GM12891 (cell line): ENCODE measurements around the gene PPARG.
"Not testable (repeated sequence)": the region's sequence is repeated elsewhere in the genome, so short reads cannot be mapped to it uniquely, and the experiment has no call there.

ENCODE experiments used
- DNase-seq: peaks from one replicate; pipeline ENCODE4 v3.0.0; 2011; ENCODE audit warnings: low spot score; ENCODE audit not compliant: insufficient read length
- FAIRE-seq: peaks from 2 replicates; lab custom pipeline; 2011; peaks lifted over from hg19 to GRCh38; lab: Jason Lieb, UNC
- PAX5 ChIP-seq: IDR thresholded peaks from 2 replicates; pipeline ENCODE4 v1.6.1; 2011; ENCODE audit warnings: low read length, moderate library complexity, mild to moderate bottlenecking; ENCODE audit not compliant: insufficient read depth, severe bottlenecking
- POLR2A ChIP-seq: IDR thresholded peaks from 2 replicates; pipeline ENCODE4 v1.6.1; 2011; ENCODE audit warnings: low read depth, low read length, control low read depth
- POLR2AphosphoS5 ChIP-seq: IDR thresholded peaks from 2 replicates; pipeline ENCODE4 v1.6.1; 2011; ENCODE audit warnings: low read depth, low read length, control low read depth
- POU2F2 ChIP-seq: IDR thresholded peaks from 2 replicates; pipeline ENCODE4 v1.6.1; 2011; ENCODE audit warnings: low read depth, mild to moderate bottlenecking, control low read depth, low read length, moderate library complexity
- SPI1 ChIP-seq: IDR thresholded peaks from 2 replicates; pipeline ENCODE4 v1.6.1; 2011; ENCODE audit warnings: low read depth, low read length, control low read depth
- TAF1 ChIP-seq: IDR thresholded peaks from 2 replicates; pipeline ENCODE4 v1.6.1; 2011; ENCODE audit warnings: low read depth, low read length, control low read depth

Gene PPARG

DNA sequence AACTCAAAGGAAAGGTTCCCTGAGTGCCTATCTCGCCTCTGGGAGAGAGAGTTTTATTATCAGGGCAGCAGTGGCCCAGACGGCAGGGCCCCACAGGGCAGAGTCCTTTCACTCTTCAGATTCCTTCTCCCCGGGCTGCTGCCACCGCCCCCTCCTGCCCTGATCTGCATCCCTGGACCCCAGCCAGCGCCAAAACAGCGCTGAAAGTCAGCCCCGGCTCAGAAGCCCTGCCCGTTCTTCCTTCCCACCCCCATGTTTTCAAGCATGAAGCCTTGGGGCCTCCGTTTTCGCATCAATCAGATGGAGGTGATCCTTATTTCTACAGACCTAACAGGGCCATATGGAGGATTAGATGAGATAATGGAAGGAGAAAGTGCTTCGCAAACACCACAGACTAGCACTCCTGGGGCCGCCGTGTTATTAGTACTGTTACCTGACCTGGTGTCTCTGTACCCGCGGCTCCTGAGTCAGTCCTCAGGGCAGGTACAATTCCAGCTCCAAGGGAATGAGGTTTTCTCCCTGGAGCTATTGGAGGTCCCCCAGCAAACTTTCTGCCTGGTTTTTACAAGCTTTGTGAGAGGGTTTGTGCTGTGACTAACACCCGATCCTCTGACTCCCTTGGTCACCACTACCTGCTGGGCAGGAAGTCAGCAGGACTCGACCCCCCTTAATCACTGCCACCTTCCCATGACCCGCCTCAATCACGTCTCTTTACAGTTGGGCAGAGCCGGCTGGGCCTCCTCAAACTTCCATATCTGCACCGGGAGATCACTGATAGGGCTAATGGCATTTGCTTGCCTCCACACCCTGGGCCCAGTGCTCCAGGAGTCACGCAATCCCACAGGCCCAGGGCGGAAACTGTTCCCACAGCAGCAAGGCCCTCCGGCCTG, 156.0 kb downstream of the PPARG start:
- TF ChIP-seq TAF1: no peak
- no peak for TF ChIP-seq PAX5
- TF ChIP-seq SPI1: no peak
- TF ChIP-seq POU2F2: no peak
- no peak for TF ChIP-seq POLR2AphosphoS5
- no peak for TF ChIP-seq POLR2A
- FAIRE-seq (no peak), DNase-seq (no peak)

- FAIRE-seq (no peak), DNase-seq (no peak)
- no peak for TF ChIP-seq PAX5
- no peak for TF ChIP-seq TAF1
- no peak for TF ChIP-seq SPI1
- no peak for TF ChIP-seq POLR2A
- no peak for TF ChIP-seq POU2F2
- TF ChIP-seq POLR2AphosphoS5: no peak
Observed at GRCh38 chr3:12445523-12446240, 156.8 kb downstream of the PPARG start.

DNA sequence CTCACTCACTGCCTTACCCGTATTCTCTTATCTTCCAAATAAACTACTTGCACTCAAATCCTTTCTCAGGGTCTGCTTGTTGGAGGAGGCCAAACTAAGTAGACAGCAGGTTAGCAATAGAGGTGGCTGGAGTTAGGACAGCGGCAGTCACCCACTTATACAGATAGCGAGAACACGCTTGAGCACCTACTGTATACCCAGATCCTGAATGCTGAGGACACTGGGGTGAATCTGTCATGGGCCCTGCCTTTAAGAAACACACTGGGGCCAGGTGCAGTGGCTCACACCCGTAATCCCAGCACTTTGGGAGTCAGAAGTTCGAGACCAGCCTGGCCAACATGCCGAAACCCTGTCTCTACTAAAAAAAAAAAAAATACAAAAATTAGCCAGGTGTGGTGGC, 157.4 kb downstream of the PPARG start:
- DNase-seq (no peak), FAIRE-seq (no peak)
- TF ChIP-seq POLR2A: no peak

GRCh38 chr3:12447075-12447474, 158.2 kb downstream of the PPARG start:
- DNase-seq (no peak), FAIRE-seq (no peak)
- no peak for TF ChIP-seq POLR2AphosphoS5
- no peak for TF ChIP-seq TAF1
- no peak for TF ChIP-seq POU2F2
- no peak for TF ChIP-seq PAX5
- TF ChIP-seq POLR2A: no peak
- no peak for TF ChIP-seq SPI1

- DNase-seq, FAIRE-seq: not testable (repeated sequence)
Observed at GRCh38 chr3:12448404-12449202, 159.7 kb downstream of the PPARG start.

DNA sequence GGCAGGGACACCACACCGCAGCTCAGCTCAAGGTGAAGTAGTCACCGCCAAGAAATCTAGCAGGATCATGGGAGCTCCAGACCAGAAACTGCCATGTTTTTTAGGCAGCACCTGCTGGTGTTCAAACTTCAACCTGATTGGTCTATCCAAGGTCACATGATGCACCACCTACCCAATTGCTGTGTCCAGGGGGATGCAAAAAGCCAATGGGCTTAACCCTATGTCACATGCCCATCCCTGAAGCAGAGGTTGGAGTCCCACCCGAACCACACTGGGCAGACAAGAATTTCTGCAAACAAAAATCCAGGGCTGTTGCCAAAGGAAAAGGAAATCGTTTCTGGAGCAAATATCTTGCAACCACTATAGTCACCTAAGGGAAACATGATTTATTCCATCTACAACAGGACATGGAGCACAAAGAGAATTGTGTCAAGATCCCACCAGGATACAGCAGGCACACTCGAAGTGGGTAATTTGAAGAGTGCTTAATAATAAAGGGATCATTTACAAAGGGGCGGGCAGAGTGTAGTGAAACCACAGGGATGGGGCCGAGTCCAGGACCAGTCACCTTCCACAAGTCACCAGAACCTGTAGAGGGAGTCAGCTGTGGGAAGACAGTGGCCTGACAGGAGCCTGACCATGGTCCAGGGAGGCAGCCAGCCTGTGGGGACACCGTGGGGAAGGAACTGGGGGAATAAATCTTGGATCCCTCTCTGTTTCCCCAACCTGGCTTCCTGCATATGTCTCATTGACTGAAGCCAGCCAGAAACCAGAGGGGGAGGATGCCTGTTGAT, 161.2 kb downstream of the PPARG start:
- FAIRE-seq: no peak

GRCh38 chr3:12451481-12451880, 162.6 kb downstream of the PPARG start:
- DNase-seq: no peak
- no peak for FAIRE-seq
- TF ChIP-seq SPI1 (no peak), POLR2AphosphoS5 (no peak), TAF1 (no peak), POU2F2 (no peak), POLR2A (no peak), PAX5 (no peak)

More for the DNA sequence above, 161.2 kb downstream of the PPARG start:
- DNase-seq: no peak
- TF ChIP-seq POLR2AphosphoS5: no peak
- no peak for TF ChIP-seq POU2F2
- no peak for TF ChIP-seq POLR2A

- DNase-seq (no peak), FAIRE-seq (no peak)
- no peak for TF ChIP-seq PAX5
- TF ChIP-seq POLR2AphosphoS5: no peak
- TF ChIP-seq SPI1: no peak
- TF ChIP-seq POLR2A: no peak
- no peak for TF ChIP-seq TAF1
- no peak for TF ChIP-seq POU2F2
Observed at GRCh38 chr3:12451960-12452359, 163.1 kb downstream of the PPARG start.

- TF ChIP-seq POLR2A (no peak), POU2F2 (no peak), POLR2AphosphoS5 (no peak)
- FAIRE-seq: no peak
Observed at GRCh38 chr3:12452361-12453330, 163.8 kb downstream of the PPARG start.

More at GRCh38 chr3:12452361-12453330, 163.8 kb downstream of the PPARG start:
- DNase-seq: no peak
